Thyroid gland (tissue), 4 donors: ENCODE results near the gene GNG4.

Experiments used
- POLR2A ChIP-seq, 2 donors: fragments of 450-650 bp; IDR thresholded peaks; one replicate each; pipeline ENCODE4 v1.6.1; 2017; ENCODE audit warnings: antibody characterized with exemption in 2 of 2, mild to moderate bottlenecking in 2 of 2, moderate library complexity in 1 of 2
- TF ChIP-seq, protein P1 (sequence below), 6 experiments: fragments of 200-600 bp in 3 of 6; fragments of 450-650 bp in 3 of 6; sonication (generic) in 3 of 6; IDR thresholded peaks; one replicate each; pipeline ENCODE4 v1.5.1; 2016 to 2019; ENCODE audit warnings: antibody characterized with exemption in 6 of 6, mild to moderate bottlenecking in 2 of 6, inconsistent platforms in 1 of 6, moderate library complexity in 1 of 6

DNA sequence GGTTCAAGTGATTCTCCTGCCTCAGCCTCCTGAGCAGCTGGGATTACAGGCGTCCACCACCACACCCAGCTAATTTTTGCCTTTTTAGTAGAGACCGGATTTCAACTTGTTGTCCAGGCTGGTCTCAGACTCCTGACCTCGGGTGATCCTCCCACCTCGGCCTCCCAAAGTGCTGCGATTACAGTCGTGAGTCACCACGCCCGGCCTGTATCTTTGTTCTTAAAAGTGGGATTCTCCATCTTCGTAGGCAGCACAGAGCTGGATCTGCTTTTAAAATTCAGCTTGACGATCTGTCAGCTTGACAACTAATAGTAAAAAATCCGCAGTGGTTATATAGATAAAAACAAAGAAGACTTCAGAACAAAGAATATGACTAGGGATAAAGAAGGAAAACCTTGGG is 2.8 kb upstream of the GNG4 start:
- TF ChIP-seq POLR2A (IDR thresholded peaks at IDR 0.05) = no peak
- TF ChIP-seq, protein P1, sequence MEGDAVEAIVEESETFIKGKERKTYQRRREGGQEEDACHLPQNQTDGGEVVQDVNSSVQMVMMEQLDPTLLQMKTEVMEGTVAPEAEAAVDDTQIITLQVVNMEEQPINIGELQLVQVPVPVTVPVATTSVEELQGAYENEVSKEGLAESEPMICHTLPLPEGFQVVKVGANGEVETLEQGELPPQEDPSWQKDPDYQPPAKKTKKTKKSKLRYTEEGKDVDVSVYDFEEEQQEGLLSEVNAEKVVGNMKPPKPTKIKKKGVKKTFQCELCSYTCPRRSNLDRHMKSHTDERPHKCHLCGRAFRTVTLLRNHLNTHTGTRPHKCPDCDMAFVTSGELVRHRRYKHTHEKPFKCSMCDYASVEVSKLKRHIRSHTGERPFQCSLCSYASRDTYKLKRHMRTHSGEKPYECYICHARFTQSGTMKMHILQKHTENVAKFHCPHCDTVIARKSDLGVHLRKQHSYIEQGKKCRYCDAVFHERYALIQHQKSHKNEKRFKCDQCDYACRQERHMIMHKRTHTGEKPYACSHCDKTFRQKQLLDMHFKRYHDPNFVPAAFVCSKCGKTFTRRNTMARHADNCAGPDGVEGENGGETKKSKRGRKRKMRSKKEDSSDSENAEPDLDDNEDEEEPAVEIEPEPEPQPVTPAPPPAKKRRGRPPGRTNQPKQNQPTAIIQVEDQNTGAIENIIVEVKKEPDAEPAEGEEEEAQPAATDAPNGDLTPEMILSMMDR (IDR thresholded peaks at IDR 0.05) = no peak
